GM19455 (cell line): ENCODE results near the gene SLC25A25.

Experiments
- ATAC-seq: cut with Tn5 transposase; IDR thresholded peaks from one replicate; pipeline ENCODE4 v1.9.1; 2021; ENCODE audit not compliant: unreplicated experiment

SLC25A25 gene

GRCh38 chr9:128143525-128144238, 75.7 kb downstream of the SLC25A25 start:
- no peak for ATAC-seq

- ATAC-seq: no peak
Observed at GRCh38 chr9:128144239-128145181, 76.5 kb downstream of the SLC25A25 start.

- ATAC-seq: no peak
Observed at GRCh38 chr9:128145536-128145935, 77.5 kb downstream of the SLC25A25 start.

GRCh38 chr9:128145951-128146351, 77.9 kb downstream of the SLC25A25 start:
- no peak for ATAC-seq

- ATAC-seq: no peak
Observed at GRCh38 chr9:128146591-128147120, 78.6 kb downstream of the SLC25A25 start.

GRCh38 chr9:128148509-128149000, 80.5 kb downstream of the SLC25A25 start:
- ATAC-seq: no peak

- ATAC-seq: no peak
Observed at GRCh38 chr9:128149001-128149701, 81.1 kb downstream of the SLC25A25 start, which contains the start of gene LCN2. LCN2 (plus strand) TSS chr9:128149453; CDS start chr9:128149526, 73 bp downstream.

- ATAC-seq: no peak
Observed at GRCh38 chr9:128149951-128150593, 82.0 kb downstream of the SLC25A25 start.

GRCh38 chr9:128150594-128151308, 82.7 kb downstream of the SLC25A25 start:
- no peak for ATAC-seq

GRCh38 chr9:128151309-128152132, 83.5 kb downstream of the SLC25A25 start:
- ATAC-seq: no peak

- ATAC-seq: no peak
Observed at GRCh38 chr9:128152133-128153059, 84.4 kb downstream of the SLC25A25 start.

- ATAC-seq: no peak
Observed at GRCh38 chr9:128153060-128153946, 85.3 kb downstream of the SLC25A25 start.

GRCh38 chr9:128153947-128154695, 86.1 kb downstream of the SLC25A25 start:
- no peak for ATAC-seq

GRCh38 chr9:128155736-128156500, 87.9 kb downstream of the SLC25A25 start:
- ATAC-seq: no peak
